Measurements from ENCODE around the gene PIK3C2G.

- TF ChIP-seq CTCF (conservative IDR thresholded peaks at IDR 0.05; ENCODE audit: low read depth, low read length) (no peak), EZH2 (IDR thresholded peaks at IDR 0.05; ENCODE audit: low read length, unreplicated experiment) (no peak), EZH2phosphoT487 (IDR thresholded peaks at IDR 0.05; ENCODE audit: borderline replicate concordance, low read length) (no peak)
These were observed 36.6 kb downstream of the PIK3C2G start for GRCh38 chr12:18297902-18298301.

Data from PC-3 (cell line).